ENCODE measurements around the gene TLCD2. TPM values are rescaled to one million over a fixed set of nuclear protein-coding genes. Genes with fewer than 3 reads are reported as not detected.

TLCD2 gene
- total and polyA plus RNA-seq, 9 of the 15 experiments (the other 6 are each of a cell fraction or from before 2014, with no cell fraction given) = 0.10 to 0.89 (median 0.58) TPM

GRCh38 chr17:1713878-1714426 is 3.8 kb upstream of the TLCD2 start (continued):
- TF ChIP-seq MAZ (CRISPR knock-in tag; conservative IDR thresholded peaks at IDR 0.05 in 1 of 2, IDR thresholded peaks at IDR 0.05 in 1 of 2) (peak in 1 of 2 experiments; percentile 42; a peak in 1 of 4 replicates), SUPT5H (IDR thresholded peaks at IDR 0.05) (0 out of 2 replicates have a peak, but pooled peaks have one; percentile 14), REST (IDR thresholded peaks at IDR 0.05; ENCODE audit: borderline replicate concordance) (peak; percentile 33; the same call in 1 of the 2 replicates), REST (CRISPR knock-in tag; IDR thresholded peaks at IDR 0.05; ENCODE audit: low read depth) (no peak), FOXK1 (CRISPR knock-in tag; IDR thresholded peaks at IDR 0.05; ENCODE audit: borderline replicate concordance) (0 out of 2 replicates have a peak, but pooled peaks have one; percentile 10), ARNT (IDR thresholded peaks at IDR 0.05) (no peak), JUNB (CRISPR knock-in tag; conservative IDR thresholded peaks at IDR 0.05) (no peak), ARID1B (IDR thresholded peaks at IDR 0.05) (no peak), ZNF518B (CRISPR knock-in tag; IDR thresholded peaks at IDR 0.05) (no peak), MAFF (IDR thresholded peaks at IDR 0.05; ENCODE audit: low read length) (no peak), ELF1 (tag; IDR thresholded peaks at IDR 0.05) (no peak), ZNF354B (CRISPR knock-in tag; IDR thresholded peaks at IDR 0.05) (no peak), DPF2 (IDR thresholded peaks at IDR 0.05) (no peak), SMC3 (conservative IDR thresholded peaks at IDR 0.05; ENCODE audit: insufficient read depth, low read depth, low read length) (0 out of 2 replicates have a peak, but pooled peaks have one; percentile 17), KLF6 (CRISPR knock-in tag; IDR thresholded peaks at IDR 0.05; ENCODE audit: borderline replicate concordance) (no peak), BRF1 (IDR thresholded peaks at IDR 0.05; ENCODE audit: borderline replicate concordance, extremely low read depth, insufficient read length) (no peak), SMARCC2 (IDR thresholded peaks at IDR 0.05; ENCODE audit: low read depth) (no peak), ZNF764 (CRISPR knock-in tag; IDR thresholded peaks at IDR 0.05; ENCODE audit: low read depth) (no peak), ZC3H8 (IDR thresholded peaks at IDR 0.05) (no peak)
